ENCODE measurements around the gene SH3GLB2. TPM values are rescaled to one million over a fixed set of nuclear protein-coding genes. Genes with fewer than 3 reads are reported as not detected.

SH3GLB2 gene
- total RNA-seq, 1 experiment from 2014 or later, result 52.7 TPM

DNA sequence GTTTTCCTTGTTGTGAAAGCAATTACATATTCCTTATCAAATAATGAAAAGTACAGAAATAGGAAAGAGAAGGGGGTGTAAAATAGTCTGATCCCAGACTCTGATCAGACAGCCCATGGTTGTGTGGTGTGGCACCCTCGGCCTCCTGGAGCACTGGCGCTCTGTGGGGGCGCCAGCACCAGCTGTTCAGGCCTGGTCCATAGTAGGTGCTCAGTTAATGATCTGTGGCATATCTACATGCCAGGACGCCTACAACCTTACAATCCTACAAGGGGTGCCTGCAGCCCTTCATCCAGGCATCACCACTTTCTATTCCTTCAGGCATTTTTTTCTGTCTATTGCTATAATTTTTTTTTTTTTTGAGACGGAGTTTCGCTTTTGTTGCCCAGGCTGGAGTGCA is 24.9 kb upstream of the SH3GLB2 start:
- Histone ChIP-seq H3K36me3 (ENCODE audit: insufficient read depth, low read length, poor library complexity, severe bottlenecking) (no peaks in the 10 kb centered on the region), H3K9me3 (ENCODE audit: low read depth, low read length, poor library complexity, severe bottlenecking) (no peaks in the 10 kb centered on the region), H3K4me3 (ENCODE audit: low read depth, low read length, poor library complexity, severe bottlenecking) (no peak overlapping the region), H3K4me1 (ENCODE audit: insufficient read depth, low read length, poor library complexity, severe bottlenecking) (no peaks in the 10 kb centered on the region), H3K27me3 (replicated peaks; ENCODE audit: insufficient read depth, low read depth, low read length, poor library complexity) (no peaks in the 10 kb centered on the region), H3K27ac (ENCODE audit: low read depth, low read length, poor library complexity, severe bottlenecking) (no peak overlapping the region)
- TF ChIP-seq, protein P1, sequence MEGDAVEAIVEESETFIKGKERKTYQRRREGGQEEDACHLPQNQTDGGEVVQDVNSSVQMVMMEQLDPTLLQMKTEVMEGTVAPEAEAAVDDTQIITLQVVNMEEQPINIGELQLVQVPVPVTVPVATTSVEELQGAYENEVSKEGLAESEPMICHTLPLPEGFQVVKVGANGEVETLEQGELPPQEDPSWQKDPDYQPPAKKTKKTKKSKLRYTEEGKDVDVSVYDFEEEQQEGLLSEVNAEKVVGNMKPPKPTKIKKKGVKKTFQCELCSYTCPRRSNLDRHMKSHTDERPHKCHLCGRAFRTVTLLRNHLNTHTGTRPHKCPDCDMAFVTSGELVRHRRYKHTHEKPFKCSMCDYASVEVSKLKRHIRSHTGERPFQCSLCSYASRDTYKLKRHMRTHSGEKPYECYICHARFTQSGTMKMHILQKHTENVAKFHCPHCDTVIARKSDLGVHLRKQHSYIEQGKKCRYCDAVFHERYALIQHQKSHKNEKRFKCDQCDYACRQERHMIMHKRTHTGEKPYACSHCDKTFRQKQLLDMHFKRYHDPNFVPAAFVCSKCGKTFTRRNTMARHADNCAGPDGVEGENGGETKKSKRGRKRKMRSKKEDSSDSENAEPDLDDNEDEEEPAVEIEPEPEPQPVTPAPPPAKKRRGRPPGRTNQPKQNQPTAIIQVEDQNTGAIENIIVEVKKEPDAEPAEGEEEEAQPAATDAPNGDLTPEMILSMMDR (conservative IDR thresholded peaks at IDR 0.05; ENCODE audit: low read depth, low read length), result no peak
- CTCF ChIA-PET, result no interaction called here
- POLR2A ChIA-PET (ENCODE audit: low non-redundant PET), result no interaction called here
- intact Hi-C loops (cut with micrococcal nuclease; ENCODE audit: unreplicated experiment), result no loop called here
- no TSS peak for BruUV-seq (replicated peaks)
- DNase-seq (ENCODE audit: low spot score), result no peak

DNA sequence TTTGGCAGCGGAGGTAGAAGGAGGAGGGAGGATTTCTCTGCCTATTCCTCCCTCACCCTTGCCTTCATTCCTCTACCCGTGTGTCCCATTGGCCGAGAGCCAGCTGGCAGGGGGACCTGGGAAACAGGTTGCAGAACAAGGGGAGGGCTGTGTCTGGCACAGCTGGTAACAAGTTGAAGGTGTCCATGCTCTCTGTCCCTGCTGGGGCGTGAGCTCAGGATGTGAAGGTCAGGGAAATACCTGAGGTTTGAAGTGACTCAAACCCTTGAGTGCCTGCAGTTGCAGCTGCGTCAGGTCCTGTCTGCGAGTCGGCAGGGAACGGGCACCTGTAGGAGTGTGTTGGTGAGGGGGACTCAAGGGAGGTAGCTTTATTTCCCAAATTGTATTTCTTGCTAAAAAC is 24.5 kb upstream of the SH3GLB2 start:
- DNase-seq (ENCODE audit: low spot score), result no peak
- Histone ChIP-seq H3K9me3 (ENCODE audit: low read depth, low read length, poor library complexity, severe bottlenecking) (no peaks in the 10 kb centered on the region), H3K36me3 (ENCODE audit: insufficient read depth, low read length, poor library complexity, severe bottlenecking) (no peaks in the 10 kb centered on the region), H3K4me1 (ENCODE audit: insufficient read depth, low read length, poor library complexity, severe bottlenecking) (no peaks in the 10 kb centered on the region), H3K4me3 (ENCODE audit: low read depth, low read length, poor library complexity, severe bottlenecking) (no peak overlapping the region), H3K27ac (ENCODE audit: low read depth, low read length, poor library complexity, severe bottlenecking) (no peak overlapping the region), H3K27me3 (replicated peaks; ENCODE audit: insufficient read depth, low read depth, low read length, poor library complexity) (no peaks in the 10 kb centered on the region)
- POLR2A ChIA-PET (ENCODE audit: low non-redundant PET), result no interaction called here
- TF ChIP-seq, protein P1 (conservative IDR thresholded peaks at IDR 0.05; ENCODE audit: low read depth, low read length), result no peak
- TF ChIP-seq EZH2 (IDR thresholded peaks at IDR 0.05; ENCODE audit: borderline replicate concordance, low read depth, low read length, poor library complexity, severe bottlenecking), result no peak
- CTCF ChIA-PET, result no interaction called here
- intact Hi-C loops (cut with micrococcal nuclease; ENCODE audit: unreplicated experiment), result no loop called here
- no TSS peak for BruUV-seq (replicated peaks)

DNA sequence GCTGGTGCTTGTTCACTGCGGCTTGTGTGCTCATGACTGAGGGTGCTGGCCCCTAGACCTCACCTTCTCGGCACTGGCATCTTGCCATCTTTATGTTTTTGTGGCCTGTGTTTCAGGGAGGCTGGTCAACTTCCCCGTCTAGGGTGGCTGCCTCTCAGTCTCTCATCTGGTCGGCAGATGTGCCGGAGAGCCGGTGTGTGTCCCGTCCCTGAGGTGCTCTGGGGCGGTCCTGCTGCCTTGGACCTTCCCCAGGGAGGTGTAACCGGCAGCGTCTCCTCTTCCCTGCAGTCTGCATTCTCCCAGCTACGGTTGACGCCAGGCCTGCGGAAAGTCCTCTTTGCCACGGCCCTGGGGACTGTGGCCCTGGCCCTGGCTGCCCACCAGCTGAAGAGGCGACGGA is 13.9 kb upstream of the SH3GLB2 start:
- H3K4me1 ChIP-seq (ENCODE audit: insufficient read depth, low read length, poor library complexity, severe bottlenecking), result peaks cover 12% of the 10 kb centered on the region
- no peak for DNase-seq (ENCODE audit: low spot score)
- no peaks in the 10 kb centered on the region for H3K9me3 ChIP-seq (ENCODE audit: low read depth, low read length, poor library complexity, severe bottlenecking)
- TF ChIP-seq, protein P1 (conservative IDR thresholded peaks at IDR 0.05; ENCODE audit: low read depth, low read length), result no peak
- no peak for TF ChIP-seq EZH2 (IDR thresholded peaks at IDR 0.05; ENCODE audit: borderline replicate concordance, low read depth, low read length, poor library complexity, severe bottlenecking)
- intact Hi-C loops (cut with micrococcal nuclease; ENCODE audit: unreplicated experiment), result no loop called here
- H3K36me3 ChIP-seq (ENCODE audit: insufficient read depth, low read length, poor library complexity, severe bottlenecking), result peaks cover 8% of the 10 kb centered on the region
- H3K27ac ChIP-seq (ENCODE audit: low read depth, low read length, poor library complexity, severe bottlenecking), result no peak overlapping the region
- no peaks in the 10 kb centered on the region for H3K27me3 ChIP-seq (replicated peaks; ENCODE audit: insufficient read depth, low read depth, low read length, poor library complexity)
- ChIA-PET POLR2A (ENCODE audit: low non-redundant PET) (no interaction called here), CTCF (no interaction called here)
- no peak overlapping the region for H3K4me3 ChIP-seq (ENCODE audit: low read depth, low read length, poor library complexity, severe bottlenecking)
- BruUV-seq (replicated peaks), result no TSS peak
